Thyroid gland (tissue), 4 donors: ENCODE data around the gene UQCC5.

Experiments used
- CTCF ChIP-seq, 6 experiments: fragments of 200-600 bp in 3 of 6; fragments of 450-650 bp in 3 of 6; sonication (generic) in 3 of 6; IDR thresholded peaks; one replicate each; pipeline ENCODE4 v1.5.1; 2016 to 2019; ENCODE audit warnings: antibody characterized with exemption in 6 of 6, mild to moderate bottlenecking in 2 of 6, inconsistent platforms in 1 of 6, moderate library complexity in 1 of 6
- POLR2A ChIP-seq, 2 donors: fragments of 450-650 bp; IDR thresholded peaks; one replicate each; pipeline ENCODE4 v1.6.1; 2017; ENCODE audit warnings: antibody characterized with exemption in 2 of 2, mild to moderate bottlenecking in 2 of 2, moderate library complexity in 1 of 2

- TF ChIP-seq CTCF (IDR thresholded peaks at IDR 0.05) (no peak), POLR2A (IDR thresholded peaks at IDR 0.05) (no peak)
Observed at GRCh38 chr3:52527732-52528585, 8.4 kb upstream of the UQCC5 start.
